ENCODE data around the gene CDHR3. TPM values are rescaled to one million over a fixed set of nuclear protein-coding genes. Genes with fewer than 3 reads are reported as not detected.

Gene CDHR3
- total RNA-seq, 1 experiment from 2014 or later: 19.1 TPM

- peak; percentile 95 for TF ChIP-seq USF1 (CRISPR knock-in tag; IDR thresholded peaks at IDR 0.05)
- no peak for TF ChIP-seq ZNF317 (CRISPR knock-in tag; IDR thresholded peaks at IDR 0.05; ENCODE audit: borderline replicate concordance, low read depth)
- TF ChIP-seq JUN (CRISPR knock-in tag; IDR thresholded peaks at IDR 0.05): no peak
- TF ChIP-seq, protein P1, sequence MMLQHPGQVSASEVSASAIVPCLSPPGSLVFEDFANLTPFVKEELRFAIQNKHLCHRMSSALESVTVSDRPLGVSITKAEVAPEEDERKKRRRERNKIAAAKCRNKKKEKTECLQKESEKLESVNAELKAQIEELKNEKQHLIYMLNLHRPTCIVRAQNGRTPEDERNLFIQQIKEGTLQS (CRISPR knock-in tag; conservative IDR thresholded peaks at IDR 0.05): no peak
- TF ChIP-seq, protein P2, sequence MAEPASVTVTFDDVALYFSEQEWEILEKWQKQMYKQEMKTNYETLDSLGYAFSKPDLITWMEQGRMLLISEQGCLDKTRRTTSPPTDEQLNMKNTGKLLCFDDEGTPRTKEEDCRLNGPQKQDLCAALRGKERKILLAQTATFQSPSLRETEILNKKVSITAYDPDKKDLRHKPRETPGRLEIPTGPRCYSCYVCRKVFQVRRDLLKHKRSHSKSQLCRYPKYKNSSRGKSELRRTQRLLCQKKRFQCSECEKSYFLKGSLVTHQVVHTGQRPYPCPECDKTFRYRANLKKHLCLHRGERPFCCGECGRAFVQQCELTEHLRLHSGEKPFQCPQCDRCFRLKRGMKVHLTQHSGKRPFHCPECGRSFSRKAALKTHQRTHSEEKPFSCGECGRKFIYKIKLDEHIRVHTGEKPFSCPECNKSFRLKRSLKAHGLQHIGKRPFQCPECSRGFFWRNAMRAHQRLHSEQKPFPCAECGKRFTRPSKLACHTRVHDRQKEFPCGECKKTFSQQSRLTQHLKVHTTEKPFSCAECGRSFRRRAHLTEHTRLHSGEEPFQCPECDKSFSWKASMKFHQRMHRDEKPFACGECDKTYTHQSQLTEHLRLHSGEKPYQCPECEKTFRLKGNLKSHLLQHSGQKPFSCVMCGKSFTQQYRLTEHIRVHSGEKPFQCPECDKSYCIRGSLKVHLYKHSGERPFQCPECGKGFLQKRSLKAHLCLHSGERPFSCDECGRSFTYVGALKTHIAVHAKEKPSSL (CRISPR knock-in tag; conservative IDR thresholded peaks at IDR 0.05): no peak
- TF ChIP-seq CREM (CRISPR knock-in tag; IDR thresholded peaks at IDR 0.05): 0 out of 2 replicates have a peak, but pooled peaks have one; percentile 54
- TF ChIP-seq PRRX2 (CRISPR knock-in tag; IDR thresholded peaks at IDR 0.05): no peak
- no peak for TF ChIP-seq NR1H2 (CRISPR knock-in tag; IDR thresholded peaks at IDR 0.05)
- no peak for TF ChIP-seq ZBTB21 (CRISPR knock-in tag; IDR thresholded peaks at IDR 0.05; ENCODE audit: borderline replicate concordance)
- TF ChIP-seq AFF4 (CRISPR knock-in tag; IDR thresholded peaks at IDR 0.05; ENCODE audit: borderline replicate concordance): 0 out of 2 replicates have a peak, but pooled peaks have one; percentile 86
Observed at GRCh38 chr7:106009503-106010226, 46.6 kb downstream of the CDHR3 start (continued).

- DNase-seq (ENCODE audit: low spot score): no peak
- TF ChIP-seq FOXP1 (CRISPR knock-in tag; IDR thresholded peaks at IDR 0.05; ENCODE audit: borderline replicate concordance) (no peak), E2F4 (CRISPR knock-in tag; IDR thresholded peaks at IDR 0.05; ENCODE audit: borderline replicate concordance, low read depth) (no peak), PRRX2 (CRISPR knock-in tag; IDR thresholded peaks at IDR 0.05) (no peak), NR2C2 (CRISPR knock-in tag; IDR thresholded peaks at IDR 0.05) (no peak)
- TF ChIP-seq, protein P3, sequence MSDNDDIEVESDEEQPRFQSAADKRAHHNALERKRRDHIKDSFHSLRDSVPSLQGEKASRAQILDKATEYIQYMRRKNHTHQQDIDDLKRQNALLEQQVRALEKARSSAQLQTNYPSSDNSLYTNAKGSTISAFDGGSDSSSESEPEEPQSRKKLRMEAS (CRISPR knock-in tag; IDR thresholded peaks at IDR 0.05): no peak
- H3K36me3 Mint-ChIP-seq: peaks cover 38% of the 10 kb centered on the region
- no peak overlapping the region for H3K4me3 Mint-ChIP-seq
- CTCF ChIA-PET: interaction anchor here (0.6 to 3.7 kb wide), 26 partner anchors 8 to 413 kb away, joined by 3 to 26 read pairs (median 4); partner anchors contain the start of gene CDHR3
- no peak for ATAC-seq
- H3K9me3 Mint-ChIP-seq: peaks cover 35% of the 10 kb centered on the region
- peaks cover 27% of the 10 kb centered on the region for H3K4me1 Mint-ChIP-seq
- peaks cover 27% of the 10 kb centered on the region for H3K27me3 Mint-ChIP-seq (ENCODE audit: low read depth)
- POLR2A ChIA-PET: interaction anchor here (0.9 kb wide), 1 partner anchor 9 kb away, joined by 3 read pairs; no protein-coding TSS in a partner anchor
- peak overlapping the region; percentile 98 for H3K27ac Mint-ChIP-seq
Observed at GRCh38 chr7:106010331-106010730, 47.3 kb downstream of the CDHR3 start.
